Measurements from ENCODE around the gene CBR1.
"Not testable (repeated sequence)": the region's sequence is repeated elsewhere in the genome, so short reads cannot be mapped to it uniquely, and the experiment has no call there.

Gene CBR1

GRCh38 chr21:36048357-36048756, 21.5 kb upstream of the CBR1 start:
- DNase-seq (ENCODE audit: low spot score), result no peak
- no peak for FAIRE-seq

- DNase-seq (ENCODE audit: low spot score), result no peak
- FAIRE-seq, result no peak
These were observed 16.7 kb upstream of the CBR1 start for GRCh38 chr21:36052860-36053714.

GRCh38 chr21:36053715-36054062, 16.1 kb upstream of the CBR1 start:
- DNase-seq (ENCODE audit: low spot score), result no peak
- no peak for FAIRE-seq

GRCh38 chr21:36055551-36055950, 14.3 kb upstream of the CBR1 start:
- FAIRE-seq (no peak), DNase-seq (ENCODE audit: low spot score) (no peak)

GRCh38 chr21:36059823-36060158, 10.0 kb upstream of the CBR1 start:
- peak; percentile 37 for DNase-seq (ENCODE audit: low spot score)
- no peak for FAIRE-seq

- peak; percentile 87 for DNase-seq (ENCODE audit: low spot score)
- FAIRE-seq, result no peak
These were observed 9.5 kb upstream of the CBR1 start, which contains the start of gene SETD4 for GRCh38 chr21:36060159-36060921. TSS of gene SETD4 (minus strand) at chr21:36060526. CDS start at chr21:36058888, 1,638 bp downstream.

- DNase-seq (ENCODE audit: low spot score) (no peak), FAIRE-seq (no peak)
These were observed 8.4 kb upstream of the CBR1 start for GRCh38 chr21:36061445-36061844.

GRCh38 chr21:36063375-36064084, 6.3 kb upstream of the CBR1 start:
- FAIRE-seq, result no peak

GRCh38 chr21:36064085-36064460, 5.8 kb upstream of the CBR1 start:
- no peak for FAIRE-seq
- DNase-seq (ENCODE audit: low spot score), result no peak

More at GRCh38 chr21:36063375-36064084, 6.3 kb upstream of the CBR1 start:
- no peak for DNase-seq (ENCODE audit: low spot score)

- FAIRE-seq (no peak), DNase-seq (ENCODE audit: low spot score) (peak; percentile 17)
These were observed 4.3 kb upstream of the CBR1 start for GRCh38 chr21:36065497-36066036.

GRCh38 chr21:36068748-36069398, 951 bp upstream of the CBR1 start:
- no peak for DNase-seq (ENCODE audit: low spot score)
- FAIRE-seq, result no peak

GRCh38 chr21:36070999-36071398, 1.2 kb downstream of the CBR1 start:
- DNase-seq (ENCODE audit: low spot score) (no peak), FAIRE-seq (no peak)

- FAIRE-seq (no peak), DNase-seq (ENCODE audit: low spot score) (no peak)
These were observed 2.8 kb downstream of the CBR1 start for GRCh38 chr21:36072453-36073162.

- FAIRE-seq (no peak), DNase-seq (ENCODE audit: low spot score) (no peak)
These were observed 3.4 kb downstream of the CBR1 start for GRCh38 chr21:36073181-36073580.

GRCh38 chr21:36073911-36074310, 4.1 kb downstream of the CBR1 start:
- FAIRE-seq; DNase-seq (ENCODE audit: low spot score): not testable (repeated sequence)

GRCh38 chr21:36075171-36075570, 5.3 kb downstream of the CBR1 start:
- no peak for FAIRE-seq
- no peak for DNase-seq (ENCODE audit: low spot score)

- DNase-seq (ENCODE audit: low spot score) (no peak), FAIRE-seq (no peak)
These were observed 6.1 kb downstream of the CBR1 start for GRCh38 chr21:36075953-36076352.

GRCh38 chr21:36076878-36077655, 7.2 kb downstream of the CBR1 start:
- FAIRE-seq, result no peak
- DNase-seq (ENCODE audit: low spot score), result no peak

GRCh38 chr21:36077758-36078157, 7.9 kb downstream of the CBR1 start:
- DNase-seq (ENCODE audit: low spot score) (no peak), FAIRE-seq (no peak)
